SJCRH30 (cell line): ENCODE data around the gene FNBP1. TPM values are rescaled to one million over a fixed set of nuclear protein-coding genes. Genes with fewer than 3 reads are reported as not detected.
A peak's percentile ranks its signal among the peaks of the same experiment; 100 is the strongest.

Source experiments
- DNase-seq, 2 experiments: peaks; one replicate each; pipeline ENCODE4 v3.0.0-alpha.2; 2015 to 2020
- H3K27ac ChIP-seq: fragments of 250-450 bp; sonication (Bioruptor Pico); 2 replicates; pipeline ENCODE4 v1.5.1; 2020; ENCODE audit warnings: mild to moderate bottlenecking, moderate library complexity
- H3K27me3 ChIP-seq: fragments of 250-450 bp; sonication (Bioruptor Pico); 2 replicates; pipeline ENCODE4 v1.5.1; 2020; ENCODE audit warnings: mild to moderate bottlenecking, moderate library complexity
- H3K36me3 ChIP-seq: fragments of 250-450 bp; sonication (Bioruptor Pico); 2 replicates; pipeline ENCODE4 v1.5.1; 2020; ENCODE audit warnings: mild to moderate bottlenecking, moderate library complexity
- H3K4me1 ChIP-seq: fragments of 250-450 bp; sonication (Bioruptor Pico); 2 replicates; pipeline ENCODE4 v1.5.1; 2020; ENCODE audit warnings: mild to moderate bottlenecking, moderate library complexity
- H3K4me3 ChIP-seq: fragments of 250-450 bp; sonication (Bioruptor Pico); 2 replicates; pipeline ENCODE4 v1.5.1; 2020; ENCODE audit warnings: mild to moderate bottlenecking, moderate library complexity
- H3K9me3 ChIP-seq: fragments of 250-450 bp; sonication (Bioruptor Pico); replicated peaks from 2 replicates; pipeline ENCODE4 v1.5.1; 2020; ENCODE audit warnings: mild to moderate bottlenecking, moderate library complexity
- total RNA-seq: library from RNA; depleted of rRNA; stranded (reverse); fragments of >200 nt; shearing (Covaris generic); gene quantifications from 2 replicates; pipeline ENCODE4 v1.2.3, GENCODE V29; 2014

Gene FNBP1
- total RNA-seq, 1 experiment from 2014 or later: 56.9 TPM

- Histone ChIP-seq H3K27me3 (no peaks in the 10 kb centered on the region), H3K36me3 (0 out of 2 replicates have a peak, but pooled peaks cover 2% of the 10 kb centered on the region), H3K27ac (no peak overlapping the region), H3K9me3 (no peaks in the 10 kb centered on the region), H3K4me1 (peaks cover 1% of the 10 kb centered on the region; the same call in 1 of the 2 replicates), H3K4me3 (no peak overlapping the region)
- peak in 1 of 2 experiments; percentile 33 for DNase-seq
Observed at GRCh38 chr9:129875687-129876395, 167.1 kb downstream of the FNBP1 start.

GRCh38 chr9:129875181-129875611 is 167.8 kb downstream of the FNBP1 start:
- Histone ChIP-seq H3K27ac (no peak overlapping the region), H3K4me3 (no peak overlapping the region), H3K9me3 (no peaks in the 10 kb centered on the region), H3K36me3 (0 out of 2 replicates have a peak, but pooled peaks cover 2% of the 10 kb centered on the region), H3K27me3 (no peaks in the 10 kb centered on the region), H3K4me1 (no peaks in the 10 kb centered on the region)
- no peak for DNase-seq

GRCh38 chr9:129874261-129875101 is 168.5 kb downstream of the FNBP1 start:
- H3K4me3 ChIP-seq: no peak overlapping the region
- DNase-seq: no peak
- 0 out of 2 replicates have a peak, but pooled peaks cover 2% of the 10 kb centered on the region for H3K36me3 ChIP-seq
- no peaks in the 10 kb centered on the region for H3K9me3 ChIP-seq
- no peaks in the 10 kb centered on the region for H3K4me1 ChIP-seq
- no peaks in the 10 kb centered on the region for H3K27me3 ChIP-seq
- H3K27ac ChIP-seq: no peak overlapping the region

GRCh38 chr9:129873563-129874190 is 169.3 kb downstream of the FNBP1 start:
- no peak overlapping the region for H3K4me3 ChIP-seq
- no peak for DNase-seq
- H3K27ac ChIP-seq: no peak overlapping the region
- H3K4me1 ChIP-seq: no peaks in the 10 kb centered on the region
- 0 out of 2 replicates have a peak, but pooled peaks cover 2% of the 10 kb centered on the region for H3K36me3 ChIP-seq
- H3K9me3 ChIP-seq: no peaks in the 10 kb centered on the region
- no peaks in the 10 kb centered on the region for H3K27me3 ChIP-seq

- Histone ChIP-seq H3K27me3 (no peaks in the 10 kb centered on the region), H3K36me3 (0 out of 2 replicates have a peak, but pooled peaks cover 2% of the 10 kb centered on the region), H3K27ac (no peak overlapping the region), H3K4me1 (no peaks in the 10 kb centered on the region), H3K9me3 (no peaks in the 10 kb centered on the region), H3K4me3 (no peak overlapping the region)
- DNase-seq: no peak
Observed at GRCh38 chr9:129871046-129871445, 171.9 kb downstream of the FNBP1 start.

- H3K9me3 ChIP-seq: no peaks in the 10 kb centered on the region
- no peaks in the 10 kb centered on the region for H3K4me1 ChIP-seq
- H3K36me3 ChIP-seq: 0 out of 2 replicates have a peak, but pooled peaks cover 1% of the 10 kb centered on the region
- H3K27me3 ChIP-seq: no peaks in the 10 kb centered on the region
- no peak overlapping the region for H3K4me3 ChIP-seq
- no peak overlapping the region for H3K27ac ChIP-seq
- DNase-seq: no peak
Observed at GRCh38 chr9:129869585-129870501, 173.1 kb downstream of the FNBP1 start.

- no peaks in the 10 kb centered on the region for H3K36me3 ChIP-seq
- no peak overlapping the region for H3K27ac ChIP-seq
- DNase-seq: no peak
- H3K27me3 ChIP-seq: no peaks in the 10 kb centered on the region
- H3K4me3 ChIP-seq: no peak overlapping the region
- no peaks in the 10 kb centered on the region for H3K4me1 ChIP-seq
- no peaks in the 10 kb centered on the region for H3K9me3 ChIP-seq
Observed at GRCh38 chr9:129868872-129869486, 174.0 kb downstream of the FNBP1 start.

- Histone ChIP-seq H3K36me3 (no peaks in the 10 kb centered on the region), H3K27ac (no peak overlapping the region), H3K4me3 (no peak overlapping the region), H3K27me3 (no peaks in the 10 kb centered on the region), H3K4me1 (peaks cover 6% of the 10 kb centered on the region), H3K9me3 (no peaks in the 10 kb centered on the region)
- no peak for DNase-seq
Observed at GRCh38 chr9:129868023-129868871, 174.7 kb downstream of the FNBP1 start.

GRCh38 chr9:129867136-129868022 is 175.6 kb downstream of the FNBP1 start:
- no peaks in the 10 kb centered on the region for H3K27me3 ChIP-seq
- H3K27ac ChIP-seq: no peak overlapping the region
- DNase-seq: no peak
- no peak overlapping the region for H3K4me3 ChIP-seq
- peaks cover 9% of the 10 kb centered on the region for H3K4me1 ChIP-seq
- H3K36me3 ChIP-seq: no peaks in the 10 kb centered on the region
- H3K9me3 ChIP-seq: no peaks in the 10 kb centered on the region

GRCh38 chr9:129866394-129867135 is 176.4 kb downstream of the FNBP1 start:
- H3K36me3 ChIP-seq: 0 out of 2 replicates have a peak, but pooled peaks cover 4% of the 10 kb centered on the region
- peaks cover 9% of the 10 kb centered on the region for H3K4me1 ChIP-seq
- no peaks in the 10 kb centered on the region for H3K27me3 ChIP-seq
- no peak overlapping the region for H3K4me3 ChIP-seq
- no peak for DNase-seq
- H3K27ac ChIP-seq: no peak overlapping the region
- no peaks in the 10 kb centered on the region for H3K9me3 ChIP-seq

- Histone ChIP-seq H3K36me3 (0 out of 2 replicates have a peak, but pooled peaks cover 4% of the 10 kb centered on the region), H3K9me3 (no peaks in the 10 kb centered on the region), H3K4me1 (peaks cover 9% of the 10 kb centered on the region), H3K27ac (no peak overlapping the region), H3K4me3 (no peak overlapping the region), H3K27me3 (no peaks in the 10 kb centered on the region)
- no peak for DNase-seq
Observed at GRCh38 chr9:129865668-129866320, 177.2 kb downstream of the FNBP1 start.
